ENCODE data around the gene PIGU. TPM values are rescaled to one million over a fixed set of nuclear protein-coding genes. Genes with fewer than 3 reads are reported as not detected.
"Not testable (repeated sequence)": the region's sequence is repeated elsewhere in the genome, so short reads cannot be mapped to it uniquely, and the experiment has no call there.

Gene PIGU, protein sequence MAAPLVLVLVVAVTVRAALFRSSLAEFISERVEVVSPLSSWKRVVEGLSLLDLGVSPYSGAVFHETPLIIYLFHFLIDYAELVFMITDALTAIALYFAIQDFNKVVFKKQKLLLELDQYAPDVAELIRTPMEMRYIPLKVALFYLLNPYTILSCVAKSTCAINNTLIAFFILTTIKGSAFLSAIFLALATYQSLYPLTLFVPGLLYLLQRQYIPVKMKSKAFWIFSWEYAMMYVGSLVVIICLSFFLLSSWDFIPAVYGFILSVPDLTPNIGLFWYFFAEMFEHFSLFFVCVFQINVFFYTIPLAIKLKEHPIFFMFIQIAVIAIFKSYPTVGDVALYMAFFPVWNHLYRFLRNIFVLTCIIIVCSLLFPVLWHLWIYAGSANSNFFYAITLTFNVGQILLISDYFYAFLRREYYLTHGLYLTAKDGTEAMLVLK
- 10 to 100 TPM; 24.8 to 26.4 TPM for total RNA-seq

- ChIA-PET CTCF (interaction anchor here (1.3 kb wide), 1 partner anchor 31 kb away, joined by 4 read pairs; no protein-coding TSS in a partner anchor), POLR2A (interaction anchor here (0.6 to 1.6 kb wide), 5 partner anchors 27 to 1708 kb away, joined by 4 to 13 read pairs (median 5); partner anchors contain the start of genes ITCH and TP53INP2)
Observed at GRCh38 chr20:34676642-34677373, at the start of gene PIGU. Gene PIGU, minus strand, starts transcription at chr20:34677092. Its CDS starts 7 bp downstream, at chr20:34677085.

DNA sequence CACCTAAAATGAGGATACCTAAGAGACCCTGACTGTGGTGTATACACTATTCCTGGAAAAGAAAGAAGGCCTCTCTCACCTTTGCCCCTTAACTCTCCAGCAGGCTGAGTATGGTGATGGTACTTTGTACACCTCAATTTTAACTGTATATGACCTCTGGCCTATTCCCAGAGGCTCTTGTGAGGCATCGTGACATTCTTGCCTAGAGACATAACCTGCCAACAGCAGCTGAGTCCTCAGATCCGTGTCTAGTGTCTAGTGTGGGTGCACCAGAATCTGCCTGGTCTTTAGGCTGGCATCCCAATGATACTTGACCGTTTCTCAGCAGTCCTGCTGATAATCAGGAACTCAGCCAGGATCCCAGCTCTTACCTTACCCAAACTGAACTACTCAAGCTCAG lies 47.3 kb upstream of the PIGU start:
- CTCF ChIA-PET: no interaction called here
- POLR2A ChIA-PET: no interaction called here

DNA sequence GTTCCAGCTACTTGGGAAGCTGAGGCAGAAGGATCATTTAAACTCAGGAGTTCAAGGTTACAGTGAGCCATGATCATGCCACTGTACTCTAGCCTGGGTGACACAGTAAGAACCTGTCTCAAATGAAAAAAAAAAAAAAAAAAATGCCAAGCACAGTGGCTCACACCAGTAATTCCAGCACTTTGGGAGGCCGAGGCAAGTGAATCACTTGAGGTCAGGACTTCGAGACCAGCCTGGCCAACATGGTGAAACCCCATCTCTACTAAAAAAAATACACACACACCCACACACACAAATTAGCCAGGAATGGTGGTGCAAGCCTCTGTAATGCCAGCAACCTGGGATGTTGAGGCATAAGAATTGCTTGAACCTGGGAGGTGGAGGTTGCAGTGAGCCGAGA lies 45.7 kb upstream of the PIGU start:
- CTCF ChIA-PET: interaction anchor here (0.7 to 1.4 kb wide), 2 partner anchors 15 to 238 kb away, joined by 4 to 5 read pairs; no protein-coding TSS in a partner anchor
- POLR2A ChIA-PET: not testable (repeated sequence)

DNA sequence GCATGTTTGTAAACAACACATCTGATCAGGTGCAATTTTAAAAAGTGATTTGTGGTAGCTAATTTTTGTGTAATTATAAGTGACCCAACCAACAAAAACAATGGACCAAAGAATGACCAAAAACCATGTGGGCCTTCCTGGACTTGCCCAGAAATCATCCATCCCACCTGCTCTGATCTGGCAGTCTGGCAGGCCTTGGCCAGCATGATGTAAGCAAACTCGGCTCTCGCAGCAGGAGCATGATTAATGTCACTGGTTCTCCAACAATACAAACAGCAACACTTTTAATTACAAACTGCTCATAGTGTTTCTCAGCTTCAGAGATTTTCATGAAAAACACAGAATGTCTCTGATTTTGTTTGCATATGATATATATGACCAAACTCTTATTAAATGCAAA lies 43.4 kb upstream of the PIGU start:
- ChIA-PET CTCF (interaction anchor here (1.7 kb wide), 1 partner anchor 50 kb away, joined by 4 read pairs; no protein-coding TSS in a partner anchor), POLR2A (interaction anchor here (0.6 to 1.0 kb wide), 4 partner anchors 11 to 530 kb away, joined by 3 to 5 read pairs (median 4); no protein-coding TSS in a partner anchor)

GRCh38 chr20:34719242-34720017 lies 42.5 kb upstream of the PIGU start:
- POLR2A ChIA-PET: interaction anchor here (0.7 to 1.0 kb wide), 4 partner anchors 10 to 1537 kb away, joined by 3 to 5 read pairs (median 4); no protein-coding TSS in a partner anchor
- CTCF ChIA-PET: interaction anchor here (0.5 to 1.7 kb wide), 3 partner anchors 50 to 901 kb away, joined by 3 to 4 read pairs (median 3); no protein-coding TSS in a partner anchor

GRCh38 chr20:34717230-34718095 lies 40.6 kb upstream of the PIGU start:
- POLR2A ChIA-PET: no interaction called here
- CTCF ChIA-PET: interaction anchor here (1.1 kb wide), 1 partner anchor 10 kb away, joined by 3 read pairs; no protein-coding TSS in a partner anchor

DNA sequence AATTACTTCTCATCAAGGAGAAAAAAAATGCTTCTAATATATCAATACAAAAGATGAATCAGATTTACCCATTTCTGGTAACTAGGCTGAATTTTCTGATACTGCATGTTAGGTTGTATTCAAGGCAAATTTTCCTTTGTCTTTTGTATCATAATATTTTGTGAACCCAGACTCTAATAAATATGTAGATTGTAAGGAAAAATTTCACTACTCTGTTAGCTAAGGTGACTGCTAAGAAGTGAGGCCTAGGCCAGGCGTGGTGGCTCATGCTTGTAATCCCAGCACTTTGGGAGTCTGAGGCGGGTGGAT lies 40.0 kb upstream of the PIGU start:
- ChIA-PET CTCF (interaction anchor here (1.1 kb wide), 2 partner anchors 9 to 11 kb away, joined by 3 read pairs; no protein-coding TSS in a partner anchor), POLR2A (no interaction called here)

DNA sequence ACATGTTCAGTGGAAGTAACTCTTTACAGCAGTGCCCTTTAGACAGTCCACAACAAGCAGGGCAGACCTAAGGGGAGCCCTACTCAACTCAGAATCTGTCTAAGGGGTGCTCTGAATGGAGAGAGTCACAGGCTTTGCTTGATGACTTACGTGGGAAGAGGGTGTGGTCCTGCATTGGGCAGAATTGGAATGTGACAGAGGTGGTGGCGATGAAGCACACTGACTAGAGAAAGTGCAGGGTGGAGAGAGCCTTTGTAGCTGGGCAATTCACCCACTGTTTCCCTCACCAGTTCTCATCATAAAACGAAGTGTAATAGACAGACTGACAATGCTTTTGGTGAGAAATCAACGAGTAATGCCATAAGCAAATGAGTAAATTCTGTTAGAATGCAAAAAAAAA lies 38.5 kb upstream of the PIGU start:
- ChIA-PET POLR2A (interaction anchor here (0.5 kb wide), 1 partner anchor 768 kb away, joined by 4 read pairs; no protein-coding TSS in a partner anchor), CTCF (no interaction called here)

- POLR2A ChIA-PET: not testable (repeated sequence)
- CTCF ChIA-PET: interaction anchor here (1.3 kb wide), 1 partner anchor 41 kb away, joined by 3 read pairs; no protein-coding TSS in a partner anchor
Observed at GRCh38 chr20:34713944-34714515, 37.1 kb upstream of the PIGU start.

- ChIA-PET POLR2A (no interaction called here), CTCF (interaction anchor here (1.3 kb wide), 1 partner anchor 40 kb away, joined by 3 read pairs; no protein-coding TSS in a partner anchor)
Observed at GRCh38 chr20:34713194-34713943, 36.5 kb upstream of the PIGU start.

DNA sequence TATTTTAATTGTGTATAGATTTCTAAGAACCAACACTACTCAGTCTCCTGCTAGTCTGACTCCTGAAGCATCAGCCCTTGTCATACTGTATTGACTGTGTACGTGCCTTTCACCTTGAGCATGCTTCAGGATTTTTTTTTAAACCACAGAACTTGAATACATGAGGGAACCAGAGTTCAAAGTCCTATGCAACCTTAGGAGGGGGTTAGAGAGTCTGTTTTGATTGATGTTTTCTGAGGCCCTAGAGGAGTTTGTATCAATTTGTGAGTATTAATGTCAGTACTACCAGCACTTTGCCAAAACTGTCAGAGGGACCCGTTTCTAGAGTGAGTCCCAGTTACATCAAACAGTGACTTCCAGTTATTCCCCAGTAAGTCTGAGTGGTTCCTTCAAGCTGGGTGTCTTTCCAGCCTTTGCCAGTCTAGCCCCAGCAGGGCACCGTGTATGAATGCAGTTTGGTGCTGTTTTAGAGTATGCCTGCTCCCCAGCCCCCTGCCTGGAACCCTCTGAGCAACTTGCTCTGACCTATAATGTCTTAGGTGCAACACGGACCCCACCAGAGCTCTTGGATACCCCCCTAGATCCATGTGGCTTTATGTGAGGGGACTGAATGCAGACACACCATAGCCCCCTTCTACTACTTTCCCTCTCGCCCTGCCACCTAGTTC lies 35.8 kb upstream of the PIGU start:
- POLR2A ChIA-PET: no interaction called here
- CTCF ChIA-PET: interaction anchor here (1.3 kb wide), 1 partner anchor 40 kb away, joined by 3 read pairs; no protein-coding TSS in a partner anchor

GRCh38 chr20:34711813-34712430 lies 35.0 kb upstream of the PIGU start:
- CTCF ChIA-PET: no interaction called here
- POLR2A ChIA-PET: no interaction called here

GRCh38 chr20:34710861-34711574 lies 34.1 kb upstream of the PIGU start:
- ChIA-PET POLR2A (no interaction called here), CTCF (interaction anchor here (1.0 to 1.1 kb wide), 2 partner anchors 188 to 195 kb away, joined by 3 read pairs; partner anchors contain the start of gene DYNLRB1)

- POLR2A ChIA-PET: no interaction called here
- CTCF ChIA-PET: interaction anchor here (0.5 to 1.9 kb wide), 4 partner anchors 59 to 194 kb away, joined by 3 to 4 read pairs (median 3); partner anchors contain the start of gene DYNLRB1
Observed at GRCh38 chr20:34710568-34710839, 33.6 kb upstream of the PIGU start.

- POLR2A ChIA-PET: no interaction called here
- CTCF ChIA-PET: interaction anchor here (0.5 to 1.9 kb wide), 6 partner anchors 41 to 397 kb away, joined by 3 to 7 read pairs (median 3); partner anchors contain the start of gene DYNLRB1
Observed at GRCh38 chr20:34709831-34710567, 33.1 kb upstream of the PIGU start.

Data from activated CD8-positive, alpha-beta memory T cell treated with anti-CD3 and anti-CD28 coated beads for 36 hours (primary cell).